PC-9 (cell line): ENCODE measurements around the gene TMEM132E. TPM values are rescaled to one million over a fixed set of nuclear protein-coding genes. Genes with fewer than 3 reads are reported as not detected.

ENCODE experiments used
- BruUV-seq: library from RNA; stranded (reverse); fragments of 400-500 nt; replicated peaks from 2 replicates; lab custom pipeline; 2021; lab: Mats Ljungman, UMichigan
- CTCF ChIA-PET: fragments of 300-600 bp; sonication (Branson Sonifier 250); formaldehyde crosslinking; loops from one replicate; lab custom pipeline; 2022; ENCODE audit warnings: antibody characterized with exemption; lab: Charles Lee
- POLR2A ChIA-PET: fragments of 300-600 bp; sonication (Branson Sonifier 250); formaldehyde crosslinking; loops from one replicate; lab custom pipeline; 2022; ENCODE audit warnings: antibody characterized with exemption; ENCODE audit not compliant: unreplicated experiment; lab: Charles Lee
- DNase-seq, 2 experiments: peaks; one replicate each; pipeline versions ENCODE4 v3.0.0 to v3.0.0-alpha.2; 2015 to 2022; ENCODE audit warnings: mixed read lengths in 1 of 2
- H2AFZ ChIP-seq: fragments of 200-600 bp; sonication (generic); 2 replicates; pipeline ENCODE4 v1.8.1; 2017; ENCODE audit warnings: antibody characterized with exemption
- H3F3A ChIP-seq: fragments of 200-600 bp; sonication (generic); 2 replicates; pipeline ENCODE4 v1.8.1; 2017; ENCODE audit warnings: antibody characterized with exemption, mild to moderate bottlenecking, low read depth; ENCODE audit not compliant: insufficient read depth
- H3K27ac ChIP-seq: fragments of 200-600 bp; sonication (generic); 2 replicates; pipeline ENCODE4 v1.6.1; 2016; ENCODE audit warnings: mixed run types
- H3K27me3 ChIP-seq: fragments of 200-600 bp; sonication (generic); 2 replicates; pipeline ENCODE4 v1.6.1; 2016; ENCODE audit warnings: low read depth, mixed run types; ENCODE audit not compliant: insufficient read depth
- H3K36me3 ChIP-seq: fragments of 200-600 bp; sonication (generic); 2 replicates; pipeline ENCODE4 v1.6.1; 2016; ENCODE audit warnings: low read depth, mixed run types
- H3K4me1 ChIP-seq: fragments of 200-600 bp; sonication (generic); replicated peaks from 2 replicates; pipeline ENCODE4 v1.6.1; 2016; ENCODE audit warnings: mixed run types; ENCODE audit not compliant: insufficient read depth
- H3K4me2 ChIP-seq: fragments of 200-600 bp; sonication (generic); 2 replicates; pipeline ENCODE4 v1.6.1; 2017; ENCODE audit warnings: mixed run types
- H3K4me3 ChIP-seq: fragments of 200-600 bp; sonication (generic); 2 replicates; pipeline ENCODE4 v1.6.1; 2016; ENCODE audit warnings: mixed run types
- H3K79me2 ChIP-seq: fragments of 200-600 bp; sonication (generic); 2 replicates; pipeline ENCODE4 v1.6.1; 2017; ENCODE audit warnings: low read depth, mixed run types
- H3K9me2 ChIP-seq: fragments of 200-600 bp; sonication (generic); 2 replicates; pipeline ENCODE4 v1.8.1; 2017; ENCODE audit warnings: mild to moderate bottlenecking; ENCODE audit not compliant: insufficient read depth
- H3K9me3 ChIP-seq: fragments of 200-600 bp; sonication (generic); 2 replicates; pipeline ENCODE4 v1.8.1; 2016; ENCODE audit warnings: low read depth; ENCODE audit not compliant: insufficient read depth
- H4K20me1 ChIP-seq: fragments of 200-600 bp; sonication (generic); 2 replicates; pipeline ENCODE4 v1.8.1; 2017; ENCODE audit not compliant: insufficient read depth
- CTCF ChIP-seq: fragments of 200-600 bp; sonication (generic); conservative IDR thresholded peaks from 2 replicates; pipeline ENCODE4 v1.6.1; 2017; ENCODE audit warnings: mixed run types, antibody characterized with exemption, mild to moderate bottlenecking, moderate library complexity
- EZH2 ChIP-seq: fragments of 200-600 bp; sonication (generic); IDR thresholded peaks from 2 replicates; pipeline ENCODE4 v1.8.0; 2017; ENCODE audit warnings: antibody characterized with exemption, low read depth
- intact Hi-C: fragments of 100-400 bp; cut with micrococcal nuclease; formaldehyde crosslinking; loops from one replicate; pipeline ENCODE4 v1.10.0; 2022; ENCODE audit not compliant: unreplicated experiment
- total RNA-seq: library from RNA; stranded (reverse); gene quantifications from 2 replicates; pipeline ENCODE4 v1.2.3, GENCODE V29; 2021

Gene TMEM132E
- total RNA-seq, 1 experiment from 2014 or later, result not detected

GRCh38 chr17:34610506-34610905, 31.1 kb downstream of the TMEM132E start:
- peaks cover 83% of the 10 kb centered on the region for H3K27me3 ChIP-seq
- CTCF ChIA-PET, result no interaction called here
- no peaks in the 10 kb centered on the region for H3K36me3 ChIP-seq
- DNase-seq, result no peak
- no peaks in the 10 kb centered on the region for H4K20me1 ChIP-seq
- H3F3A ChIP-seq, result no peaks in the 10 kb centered on the region
- TF ChIP-seq EZH2, result no peak
- TF ChIP-seq CTCF, result no peak
- no peak overlapping the region for H3K4me3 ChIP-seq
- BruUV-seq, result no TSS peak
- H3K4me1 ChIP-seq, result no peaks in the 10 kb centered on the region
- intact Hi-C loops, result no loop called here
- H3K9me3 ChIP-seq, result no peaks in the 10 kb centered on the region
- H3K4me2 ChIP-seq, result no peak overlapping the region
- no peak overlapping the region for H2AFZ ChIP-seq
- no peaks in the 10 kb centered on the region for H3K79me2 ChIP-seq
- no peak overlapping the region for H3K27ac ChIP-seq
- POLR2A ChIA-PET, result no interaction called here
- H3K9me2 ChIP-seq, result no peaks in the 10 kb centered on the region

GRCh38 chr17:34613064-34614019, 34.0 kb downstream of the TMEM132E start:
- H4K20me1 ChIP-seq, result no peaks in the 10 kb centered on the region
- BruUV-seq, result no TSS peak
- CTCF ChIA-PET, result no interaction called here
- H3K27me3 ChIP-seq, result peaks cover 78% of the 10 kb centered on the region
- no peaks in the 10 kb centered on the region for H3F3A ChIP-seq
- POLR2A ChIA-PET, result no interaction called here
- TF ChIP-seq EZH2 (no peak), CTCF (no peak)
- H3K4me3 ChIP-seq, result no peak overlapping the region
- H3K4me1 ChIP-seq, result no peaks in the 10 kb centered on the region
- H3K27ac ChIP-seq, result no peak overlapping the region
- H3K4me2 ChIP-seq, result no peak overlapping the region
- no peak overlapping the region for H2AFZ ChIP-seq
- intact Hi-C loops, result no loop called here
- DNase-seq, result no peak
- no peaks in the 10 kb centered on the region for H3K9me3 ChIP-seq
- H3K36me3 ChIP-seq, result no peaks in the 10 kb centered on the region
- no peaks in the 10 kb centered on the region for H3K79me2 ChIP-seq
- H3K9me2 ChIP-seq, result no peaks in the 10 kb centered on the region

GRCh38 chr17:34614698-34615097, 35.3 kb downstream of the TMEM132E start:
- ChIA-PET CTCF (no interaction called here), POLR2A (no interaction called here)
- intact Hi-C loops, result no loop called here
- peaks cover 65% of the 10 kb centered on the region for H3K27me3 ChIP-seq
- no peak overlapping the region for H3K4me2 ChIP-seq
- H2AFZ ChIP-seq, result no peak overlapping the region
- H3F3A ChIP-seq, result no peaks in the 10 kb centered on the region
- BruUV-seq, result no TSS peak
- H4K20me1 ChIP-seq, result no peaks in the 10 kb centered on the region
- no peak for DNase-seq
- H3K79me2 ChIP-seq, result no peaks in the 10 kb centered on the region
- H3K27ac ChIP-seq, result no peak overlapping the region
- H3K9me3 ChIP-seq, result no peaks in the 10 kb centered on the region
- H3K36me3 ChIP-seq, result no peaks in the 10 kb centered on the region
- TF ChIP-seq CTCF (no peak), EZH2 (no peak)
- H3K9me2 ChIP-seq, result no peaks in the 10 kb centered on the region
- H3K4me3 ChIP-seq, result no peak overlapping the region
- no peaks in the 10 kb centered on the region for H3K4me1 ChIP-seq
